IMR-90 (cell line): ENCODE data around the gene MAGI1. TPM values are rescaled to one million over a fixed set of nuclear protein-coding genes. Genes with fewer than 3 reads are reported as not detected.

Experiments used
- ATAC-seq: fragments of 200-7000 bp; cut with Tn5 transposase; 2 replicates; pipeline ENCODE4 v1.9.1; 2020; ENCODE audit warnings: low read depth, mild to moderate bottlenecking, moderate library complexity
- BruUV-seq: library from RNA; stranded (reverse); fragments of 400-500 nt; replicated peaks from 2 replicates; lab custom pipeline; 2021; lab: Mats Ljungman, UMichigan
- CTCF ChIA-PET: fragments of 300-600 bp; formaldehyde crosslinking; extraction: SDS; loops from one replicate; lab custom pipeline; 2021; ENCODE audit warnings: antibody characterized with exemption; lab: Yijun Ruan, JAX
- POLR2A ChIA-PET: fragments of 300-600 bp; sonication (Branson Sonifier 250); formaldehyde crosslinking; loops from one replicate; lab custom pipeline; 2022; ENCODE audit warnings: antibody characterized with exemption; ENCODE audit not compliant: unreplicated experiment; lab: Charles Lee
- DNase-seq: peaks from one replicate; pipeline ENCODE4 v3.0.0; 2013
- H2AFZ ChIP-seq: replicated peaks from 2 replicates; pipeline ENCODE3; 2013; ENCODE audit warnings: low read length, mild to moderate bottlenecking; ENCODE audit not compliant: poor library complexity
- H2AK5ac ChIP-seq: 2 replicates; pipeline ENCODE4 v1.6.1; 2013; ENCODE audit warnings: low read depth, low read length, inconsistent platforms
- H2AK9ac ChIP-seq: replicated peaks from 2 replicates; pipeline ENCODE3; 2013; ENCODE audit warnings: mild to moderate bottlenecking, low read depth, low read length, moderate library complexity; ENCODE audit not compliant: poor library complexity
- H2BK120ac ChIP-seq: 2 replicates; pipeline ENCODE4 v1.6.1; 2013; ENCODE audit warnings: low read depth, low read length, inconsistent platforms
- H2BK15ac ChIP-seq: 3 replicates; pipeline ENCODE4 v1.6.1; 2013; ENCODE audit warnings: low read depth, low read length, inconsistent platforms
- H2BK20ac ChIP-seq: 2 replicates; pipeline ENCODE4 v1.6.1; 2013; ENCODE audit warnings: low read depth, mild to moderate bottlenecking, inconsistent platforms, low read length, moderate library complexity
- H2BK5ac ChIP-seq: 2 replicates; pipeline ENCODE4 v1.6.1; 2013; ENCODE audit warnings: mild to moderate bottlenecking, low read depth, low read length, inconsistent platforms; ENCODE audit not compliant: poor library complexity, severe bottlenecking
- H3K14ac ChIP-seq: replicated peaks from 2 replicates; pipeline ENCODE4 v1.6.1; 2013; ENCODE audit warnings: low read depth, low read length, inconsistent platforms
- H3K18ac ChIP-seq: 2 replicates; pipeline ENCODE4 v1.6.1; 2013; ENCODE audit warnings: low read depth, low read length, control low read depth
- H3K23ac ChIP-seq: 2 replicates; pipeline ENCODE4 v1.6.1; 2013; ENCODE audit warnings: low read depth, low read length, inconsistent platforms
- H3K27ac ChIP-seq: 2 replicates; pipeline ENCODE4 v1.5.1; 2013; ENCODE audit warnings: mild to moderate bottlenecking, control low read depth, low read length; ENCODE audit not compliant: insufficient read depth
- H3K27me3 ChIP-seq: 2 replicates; pipeline ENCODE4 v1.6.1; 2013; ENCODE audit warnings: low read length; ENCODE audit not compliant: control insufficient read depth, insufficient read depth
- H3K36me3 ChIP-seq: 2 replicates; pipeline ENCODE4 v1.6.1; 2013; ENCODE audit warnings: low read length, mixed read lengths; ENCODE audit not compliant: control insufficient read depth, insufficient read depth
- H3K4ac ChIP-seq: 2 replicates; pipeline ENCODE4 v1.6.1; 2013; ENCODE audit warnings: low read depth, low read length, inconsistent platforms
- H3K4me1 ChIP-seq: 2 replicates; pipeline ENCODE4 v1.6.1; 2013; ENCODE audit warnings: low read length, mixed read lengths; ENCODE audit not compliant: control insufficient read depth, insufficient read depth
- H3K4me2 ChIP-seq: 2 replicates; pipeline ENCODE4 v1.6.1; 2013; ENCODE audit warnings: low read depth, mild to moderate bottlenecking, control low read depth, low read length, moderate library complexity
- H3K4me3 ChIP-seq: 2 replicates; pipeline ENCODE4 v1.5.1; 2013; ENCODE audit warnings: low read depth, mild to moderate bottlenecking, control low read depth, low read length, moderate library complexity; ENCODE audit not compliant: insufficient read depth
- H3K56ac ChIP-seq: 2 replicates; pipeline ENCODE4 v1.6.1; 2013; ENCODE audit warnings: low read length, inconsistent platforms; ENCODE audit not compliant: insufficient read depth; ENCODE audit errors: extremely low read depth
- H3K79me1 ChIP-seq, 2 experiments: 2 replicates each; pipeline ENCODE4 v1.6.1; 2013; ENCODE audit warnings: low read length in 2 of 2, inconsistent platforms in 1 of 2, low read depth in 1 of 2
- H3K9ac ChIP-seq: 2 replicates; pipeline ENCODE4 v1.6.1; 2013; ENCODE audit warnings: low read depth, low read length, control low read depth
- H3K9me1 ChIP-seq: 2 replicates; pipeline ENCODE4 v1.6.1; 2013; ENCODE audit warnings: low read length, inconsistent platforms; ENCODE audit not compliant: insufficient read depth
- H3K9me3 ChIP-seq: 2 replicates; pipeline ENCODE4 v1.6.1; 2013; ENCODE audit warnings: low read length; ENCODE audit not compliant: control insufficient read depth, insufficient read depth
- H4K20me1 ChIP-seq: 2 replicates; pipeline ENCODE4 v1.6.1; 2013; ENCODE audit warnings: low read length, inconsistent platforms; ENCODE audit not compliant: insufficient read depth
- H4K5ac ChIP-seq: 2 replicates; pipeline ENCODE4 v1.6.1; 2013; ENCODE audit warnings: mild to moderate bottlenecking, low read depth, low read length, control low read depth
- H4K8ac ChIP-seq, 2 experiments: 2 replicates each; pipeline ENCODE4 v1.6.1; 2013; ENCODE audit warnings: low read depth in 2 of 2, low read length in 2 of 2, control low read depth in 1 of 2, inconsistent platforms in 1 of 2
- H4K91ac ChIP-seq: 2 replicates; pipeline ENCODE4 v1.6.1; 2013; ENCODE audit warnings: low read depth, low read length, inconsistent platforms; ENCODE audit not compliant: insufficient read depth
- BHLHE40 ChIP-seq: fragments of 150-350 bp; IDR thresholded peaks from 2 replicates; pipeline ENCODE4 v1.6.1; 2016; ENCODE audit warnings: mild to moderate bottlenecking, low read depth, low read length
- CEBPB ChIP-seq: IDR thresholded peaks from 2 replicates; pipeline ENCODE4 v1.6.1; 2012; ENCODE audit warnings: low read depth, low read length, improper control_type of control experiment
- CHD1 ChIP-seq: IDR thresholded peaks from 2 replicates; pipeline ENCODE4 v1.6.1; 2012; ENCODE audit warnings: low read depth, low read length, improper control_type of control experiment
- CTCF ChIP-seq: conservative IDR thresholded peaks from 2 replicates; pipeline ENCODE4 v1.5.1; 2012; ENCODE audit warnings: mild to moderate bottlenecking, low read depth, low read length, improper control_type of control experiment
- ELK1 ChIP-seq: fragments of 150-350 bp; IDR thresholded peaks from 2 replicates; pipeline ENCODE4 v1.6.1; 2016; ENCODE audit warnings: low read depth, mild to moderate bottlenecking, low read length, moderate library complexity, borderline replicate concordance
- FOS ChIP-seq: fragments of 150-350 bp; IDR thresholded peaks from 2 replicates; pipeline ENCODE4 v1.6.1; 2016; ENCODE audit warnings: low read depth, low read length
- MAFK ChIP-seq: IDR thresholded peaks from 2 replicates; pipeline ENCODE4 v1.6.1; 2012; ENCODE audit warnings: low read depth, low read length, improper control_type of control experiment
- MAZ ChIP-seq: IDR thresholded peaks from 2 replicates; pipeline ENCODE4 v1.6.1; 2012; ENCODE audit warnings: low read depth, mild to moderate bottlenecking, low read length, improper control_type of control experiment, moderate library complexity, borderline replicate concordance
- MXI1 ChIP-seq: IDR thresholded peaks from 2 replicates; pipeline ENCODE4 v1.6.1; 2012; ENCODE audit warnings: low read depth, mild to moderate bottlenecking, low read length, moderate library complexity, borderline replicate concordance
- NFE2L2 ChIP-seq: fragments of 150-350 bp; IDR thresholded peaks from 2 replicates; pipeline ENCODE4 v1.6.1; 2016; ENCODE audit warnings: low read depth, mild to moderate bottlenecking, low read length
- POLR2A ChIP-seq: IDR thresholded peaks from 2 replicates; pipeline ENCODE4 v1.6.1; 2012; ENCODE audit warnings: mild to moderate bottlenecking, low read depth, low read length
- RAD21 ChIP-seq: IDR thresholded peaks from 2 replicates; pipeline ENCODE4 v1.6.1; 2012; ENCODE audit warnings: low read length, improper control_type of control experiment
- RCOR1 ChIP-seq: IDR thresholded peaks from 2 replicates; pipeline ENCODE4 v1.6.1; 2012; ENCODE audit warnings: mild to moderate bottlenecking, low read length, improper control_type of control experiment; ENCODE audit not compliant: insufficient replicate concordance
- RFX5 ChIP-seq: IDR thresholded peaks from 2 replicates; pipeline ENCODE4 v1.8.0; 2012; ENCODE audit warnings: low read depth, mild to moderate bottlenecking, low read length, moderate library complexity
- SMC3 ChIP-seq: fragments of 150-350 bp; IDR thresholded peaks from 2 replicates; pipeline ENCODE4 v1.6.1; 2016; ENCODE audit warnings: low read depth, mild to moderate bottlenecking, antibody characterized with exemption, low read length, moderate library complexity
- WGBS, 2 experiments: methylation state at CpG; one replicate each; pipeline versions ENCODE4 v1.1.5 to v1.1.7; 2013; ENCODE audit warnings: missing lambda C conversion rate in 2 of 2; ENCODE audit not compliant: insufficient read length in 1 of 2; ENCODE audit errors: extremely low coverage in 2 of 2; 5-methylcytosine and 5-hydroxymethylcytosine counted together
- dilution Hi-C: fragments of 300-500 bp; cut with HindIII; formaldehyde crosslinking; loops from one replicate; pipeline ENCODE4 v1.14.3; 2018; ENCODE audit warnings: low sequenced_read_pairs; ENCODE audit not compliant: unreplicated experiment
- in situ Hi-C: fragments of 300-500 bp; cut with MboI; formaldehyde crosslinking; loops from 3 replicates; pipeline ENCODE4 v1.14.3; 2019; ENCODE audit warnings: low sequenced_read_pairs, inconsistent platforms, mixed read lengths
- intact Hi-C: fragments of 100-400 bp; cut with micrococcal nuclease; formaldehyde crosslinking; loops from 2 replicates; pipeline ENCODE4 v1.10.0; 2022
- polyA plus RNA-seq, 3 experiments: library from polyadenylated mRNA; depleted of rRNA; stranded (reverse); fragments of >200 nt; gene quantifications; 2 replicates each; pipeline ENCODE4 v1.2.3, GENCODE V29; 2012; ENCODE audit warnings: low replicate concordance in 1 of 3
- total RNA-seq: library from RNA; depleted of rRNA; stranded (reverse); fragments of >200 nt; gene quantifications from 2 replicates; pipeline ENCODE4 v1.2.3, GENCODE V29; 2012
- TF ChIP-seq, protein P1 (sequence below): fragments of 150-350 bp; IDR thresholded peaks from 2 replicates; pipeline ENCODE4 v1.6.1; 2017; ENCODE audit warnings: mild to moderate bottlenecking, antibody characterized with exemption, low read length, low read depth

Gene MAGI1
- total and polyA plus RNA-seq, 2 of the 4 experiments (the other 2 are of a cell fraction): 14.5 to 24.2 TPM

DNA sequence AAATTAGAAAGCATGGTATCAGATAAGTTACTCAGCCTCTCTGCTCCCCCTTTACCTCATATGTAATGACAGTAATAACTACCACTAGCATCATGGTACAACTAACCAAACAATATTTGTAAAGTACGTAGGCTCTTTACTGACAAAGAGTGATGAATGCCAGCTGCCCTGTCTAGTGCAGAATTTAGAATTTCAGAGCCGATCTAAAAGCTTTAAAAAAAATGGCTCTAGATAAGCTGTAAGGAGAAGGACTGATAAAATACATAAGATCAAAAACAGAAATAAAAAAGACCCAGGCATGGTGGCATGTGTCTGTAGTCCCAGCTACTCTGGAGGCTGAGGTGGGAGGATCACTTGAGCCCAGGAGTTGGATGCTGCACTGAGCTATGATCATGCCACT lies 424.1 kb downstream of the MAGI1 start:
- ChIA-PET POLR2A (no interaction called here), CTCF (no interaction called here)
- H3K23ac ChIP-seq: no peak overlapping the region
- H4K8ac ChIP-seq: no peak overlapping the region
- in situ Hi-C loops: no loop called here
- H3K14ac ChIP-seq: no peak overlapping the region
- H2AK5ac ChIP-seq: no peak overlapping the region
- no CpG with 5 or more reads among the region's 2 CpGs for WGBS, 2 experiments
- no peaks in the 10 kb centered on the region for H3K9me3 ChIP-seq
- H3K27ac ChIP-seq: no peak overlapping the region
- H3K9me1 ChIP-seq: no peaks in the 10 kb centered on the region
- TF ChIP-seq, protein P1, sequence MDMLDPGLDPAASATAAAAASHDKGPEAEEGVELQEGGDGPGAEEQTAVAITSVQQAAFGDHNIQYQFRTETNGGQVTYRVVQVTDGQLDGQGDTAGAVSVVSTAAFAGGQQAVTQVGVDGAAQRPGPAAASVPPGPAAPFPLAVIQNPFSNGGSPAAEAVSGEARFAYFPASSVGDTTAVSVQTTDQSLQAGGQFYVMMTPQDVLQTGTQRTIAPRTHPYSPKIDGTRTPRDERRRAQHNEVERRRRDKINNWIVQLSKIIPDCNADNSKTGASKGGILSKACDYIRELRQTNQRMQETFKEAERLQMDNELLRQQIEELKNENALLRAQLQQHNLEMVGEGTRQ: no peak
- TF ChIP-seq MAFK (no peak), NFE2L2 (no peak), BHLHE40 (no peak), MAZ (no peak), FOS (no peak), ELK1 (no peak), CEBPB (no peak), POLR2A (no peak), CHD1 (no peak), RAD21 (no peak), RFX5 (no peak), SMC3 (no peak), MXI1 (no peak), CTCF (no peak), RCOR1 (no peak)
- no peaks in the 10 kb centered on the region for H3K36me3 ChIP-seq
- no peak for ATAC-seq
- no peak overlapping the region for H3K56ac ChIP-seq
- H2AFZ ChIP-seq: no peak overlapping the region
- DNase-seq: no peak
- H3K79me1 ChIP-seq: peaks cover 11 to 16% of the 10 kb centered on the region in 2 experiments
- no peak overlapping the region for H2BK20ac ChIP-seq
- no peak overlapping the region for H3K4me3 ChIP-seq
- no peak overlapping the region for H3K4ac ChIP-seq
- no peak overlapping the region for H4K5ac ChIP-seq
- no TSS peak for BruUV-seq
- no peak overlapping the region for H3K4me2 ChIP-seq
- H2BK15ac ChIP-seq: no peak overlapping the region
- H2BK120ac ChIP-seq: no peak overlapping the region
- no peaks in the 10 kb centered on the region for H3K27me3 ChIP-seq
- H3K18ac ChIP-seq: no peak overlapping the region
- H4K91ac ChIP-seq: no peak overlapping the region
- H4K20me1 ChIP-seq: peaks cover 9% of the 10 kb centered on the region; the same call in 1 of the 2 replicates
- H3K4me1 ChIP-seq: peaks cover 1% of the 10 kb centered on the region; the same call in 1 of the 2 replicates
- H2BK5ac ChIP-seq: no peak overlapping the region
- intact Hi-C loops: no loop called here
- H3K9ac ChIP-seq: no peak overlapping the region
- dilution Hi-C loops: no loop called here
- no peak overlapping the region for H2AK9ac ChIP-seq
